Inferior parietal cortex (tissue), 1 donor: ENCODE results near the gene CARM1.
"Not testable (repeated sequence)": the region's sequence is repeated elsewhere in the genome, so short reads cannot be mapped to it uniquely, and the experiment has no call there.

ENCODE experiments used
- DNase-seq: peaks from one replicate; pipeline ENCODE4 v3.0.0-alpha.2; 2016; ENCODE audit errors: extremely low spot score

Gene CARM1

DNA sequence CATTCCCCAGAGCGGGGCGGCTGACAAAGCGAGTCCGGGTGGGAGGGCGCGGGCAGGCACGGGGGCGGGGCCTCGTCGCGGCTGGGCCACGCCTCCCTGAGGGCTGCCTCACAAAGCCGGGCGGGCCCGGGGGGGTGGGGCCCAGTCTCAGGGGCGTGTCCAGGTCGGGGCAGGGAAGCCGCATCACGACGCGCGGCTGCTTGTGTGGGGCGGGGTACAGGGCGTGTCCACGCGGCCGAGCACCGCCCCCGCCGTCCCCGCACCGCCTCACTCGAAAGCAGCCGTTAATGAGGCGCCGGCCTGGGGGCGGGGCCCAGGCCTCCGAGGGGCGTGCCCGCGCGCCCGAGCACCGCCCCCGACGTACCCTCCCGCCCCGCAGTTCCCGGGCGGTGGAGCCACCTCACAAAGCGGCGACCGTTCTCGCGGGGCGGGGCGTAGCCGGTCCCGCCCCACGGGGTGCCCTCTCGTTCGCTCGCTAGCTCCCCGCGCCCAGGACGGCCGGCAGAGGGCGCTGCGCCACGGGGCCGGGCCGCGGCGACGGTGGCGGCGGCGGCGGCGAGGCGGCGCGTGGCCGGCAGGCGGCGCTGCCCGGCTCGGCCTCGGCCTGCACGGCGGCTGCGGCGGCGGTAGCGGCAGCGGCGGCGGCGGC is at the start of gene CARM1:
CARM1 (plus strand) TSS at position 599 of the 649 bp plus-strand sequence. CDS start 150 bp downstream, outside the sequence.
- DNase-seq, result peak; percentile 93

DNA sequence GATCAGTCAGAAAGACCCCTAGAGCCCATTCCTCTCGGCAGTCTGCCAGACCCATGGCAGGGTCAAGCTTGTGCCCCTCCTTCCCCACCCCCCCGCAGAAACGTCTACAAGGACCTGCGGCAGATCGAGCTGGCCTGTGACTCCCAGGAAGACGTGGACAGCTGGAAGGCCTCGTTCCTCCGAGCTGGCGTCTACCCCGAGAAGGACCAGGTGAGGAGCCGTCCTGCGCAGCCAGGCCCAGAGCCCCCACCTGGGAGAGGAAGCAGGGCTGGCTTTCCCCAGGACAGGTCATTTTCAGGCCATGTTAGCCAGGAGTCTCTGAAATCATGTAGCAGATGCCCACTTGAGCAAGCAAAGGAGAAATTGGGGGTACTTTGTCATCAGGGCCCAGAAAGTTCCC is 47.7 kb upstream of the CARM1 start:
- no peak for DNase-seq

DNA sequence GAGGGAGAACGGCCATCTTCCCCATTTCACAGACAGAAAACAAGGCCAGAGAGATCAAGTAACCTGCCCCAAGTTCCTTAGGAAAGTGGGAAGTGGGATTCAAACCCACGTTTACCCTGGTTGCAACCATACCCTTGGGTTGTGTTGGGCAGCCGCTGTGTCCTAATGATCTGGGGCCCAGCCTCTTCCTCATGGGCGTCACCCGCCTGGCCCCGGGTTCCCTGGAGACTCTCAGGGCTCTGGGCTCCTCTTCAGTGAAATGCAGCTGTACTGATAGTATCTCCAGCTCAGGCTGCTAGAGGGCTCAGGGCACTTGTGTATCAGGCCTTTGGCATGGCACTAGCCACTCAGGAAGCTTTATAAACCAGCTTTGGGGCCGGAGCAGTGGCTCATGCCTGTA is 45.1 kb upstream of the CARM1 start:
- DNase-seq, result no peak

DNA sequence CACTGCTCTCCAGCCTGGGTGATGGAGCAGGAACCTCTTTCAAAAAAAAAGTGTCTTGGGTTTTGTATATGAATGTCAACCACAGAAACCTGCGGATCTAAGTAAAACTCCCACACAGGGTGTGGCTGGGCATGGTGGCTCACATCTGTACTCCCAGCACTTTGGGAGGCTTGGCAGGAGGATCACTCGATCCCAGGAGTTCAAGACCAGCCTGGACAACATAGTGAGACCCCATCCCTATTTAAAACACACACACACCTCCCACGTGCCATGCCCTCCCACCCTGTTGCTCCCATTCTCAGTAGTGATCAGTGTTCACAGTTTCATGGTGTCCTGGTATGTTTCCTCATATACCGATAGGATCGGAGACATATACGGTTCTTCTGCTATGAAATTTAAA is 44.5 kb upstream of the CARM1 start:
- no peak for DNase-seq

DNA sequence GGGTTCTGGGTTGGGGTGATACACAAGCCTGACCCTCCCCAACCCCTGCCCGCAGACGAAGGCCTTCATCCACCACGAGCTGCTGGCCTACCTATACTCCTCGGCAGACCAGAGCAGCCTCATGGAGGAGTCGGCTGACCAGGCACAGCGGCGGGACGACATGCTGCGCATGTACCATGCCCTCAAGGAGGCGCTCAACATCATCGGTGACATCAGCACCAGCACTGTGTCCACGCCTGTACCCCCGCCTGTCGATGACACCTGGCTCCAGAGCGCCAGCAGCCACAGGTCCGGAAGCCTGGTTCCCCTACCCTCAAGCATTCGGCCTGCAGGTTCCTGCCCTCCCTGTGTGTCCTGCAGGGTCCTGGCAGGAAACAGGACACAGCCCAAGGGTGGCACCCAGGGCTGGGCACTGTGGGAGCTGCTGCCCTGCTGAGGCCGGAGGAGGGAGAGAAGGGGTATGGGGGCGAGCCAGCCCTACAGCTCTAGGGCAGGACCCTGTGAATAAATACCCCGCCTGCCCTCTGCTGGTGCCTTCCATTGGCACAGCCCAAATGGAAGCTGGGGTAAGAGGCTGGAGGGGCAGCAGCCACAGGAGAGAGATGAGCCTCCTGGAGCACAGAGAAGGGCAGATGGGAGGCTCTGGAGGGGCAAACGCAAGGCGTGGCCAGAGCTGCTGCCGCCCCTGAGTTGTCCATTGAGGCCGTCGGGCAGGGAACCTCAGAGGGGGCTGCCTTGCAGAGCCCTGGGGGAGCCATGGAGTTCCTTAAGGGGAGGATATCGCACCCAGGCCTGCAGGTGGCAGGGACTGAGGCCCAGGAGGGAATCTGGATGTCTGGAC is 42.2 kb upstream of the CARM1 start:
- DNase-seq, result no peak

DNA sequence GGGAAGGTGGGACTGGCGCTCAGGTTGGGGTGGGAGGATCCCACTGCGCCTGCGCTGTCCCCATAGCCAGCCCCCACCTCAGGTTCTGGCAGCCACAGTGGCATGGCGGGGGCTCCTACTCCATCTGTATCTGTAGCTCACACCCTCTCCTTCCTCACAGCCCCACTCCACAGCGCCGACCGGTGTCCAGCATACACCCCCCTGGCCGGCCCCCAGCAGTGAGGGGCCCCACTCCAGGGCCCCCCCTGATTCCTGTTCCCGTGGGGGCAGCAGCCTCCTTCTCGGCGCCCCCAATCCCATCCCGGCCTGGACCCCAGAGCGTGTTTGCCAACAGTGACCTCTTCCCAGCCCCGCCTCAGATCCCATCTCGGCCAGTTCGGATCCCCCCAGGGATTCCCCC is 41.4 kb upstream of the CARM1 start:
- no peak for DNase-seq

DNA sequence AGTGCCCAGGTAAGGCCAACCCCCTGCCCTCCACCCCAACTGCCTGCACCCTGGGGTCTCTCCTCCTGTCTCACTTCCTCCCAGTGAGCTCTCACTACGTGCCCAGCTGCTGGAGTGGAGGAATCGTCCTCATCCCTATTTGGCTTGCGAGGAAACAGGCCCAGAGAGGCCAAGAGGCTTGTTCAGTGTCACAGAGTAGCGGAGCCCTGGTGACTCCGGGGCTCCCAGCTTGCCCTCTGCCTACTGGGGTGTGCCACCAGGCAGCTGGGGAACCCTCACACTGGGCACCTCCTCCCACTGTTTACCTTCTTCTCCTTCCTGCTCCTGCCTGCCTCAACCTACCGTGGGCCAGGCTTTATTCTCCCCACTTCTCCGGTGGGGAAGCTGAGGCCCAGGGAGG is 41.0 kb upstream of the CARM1 start:
- no peak for DNase-seq

DNA sequence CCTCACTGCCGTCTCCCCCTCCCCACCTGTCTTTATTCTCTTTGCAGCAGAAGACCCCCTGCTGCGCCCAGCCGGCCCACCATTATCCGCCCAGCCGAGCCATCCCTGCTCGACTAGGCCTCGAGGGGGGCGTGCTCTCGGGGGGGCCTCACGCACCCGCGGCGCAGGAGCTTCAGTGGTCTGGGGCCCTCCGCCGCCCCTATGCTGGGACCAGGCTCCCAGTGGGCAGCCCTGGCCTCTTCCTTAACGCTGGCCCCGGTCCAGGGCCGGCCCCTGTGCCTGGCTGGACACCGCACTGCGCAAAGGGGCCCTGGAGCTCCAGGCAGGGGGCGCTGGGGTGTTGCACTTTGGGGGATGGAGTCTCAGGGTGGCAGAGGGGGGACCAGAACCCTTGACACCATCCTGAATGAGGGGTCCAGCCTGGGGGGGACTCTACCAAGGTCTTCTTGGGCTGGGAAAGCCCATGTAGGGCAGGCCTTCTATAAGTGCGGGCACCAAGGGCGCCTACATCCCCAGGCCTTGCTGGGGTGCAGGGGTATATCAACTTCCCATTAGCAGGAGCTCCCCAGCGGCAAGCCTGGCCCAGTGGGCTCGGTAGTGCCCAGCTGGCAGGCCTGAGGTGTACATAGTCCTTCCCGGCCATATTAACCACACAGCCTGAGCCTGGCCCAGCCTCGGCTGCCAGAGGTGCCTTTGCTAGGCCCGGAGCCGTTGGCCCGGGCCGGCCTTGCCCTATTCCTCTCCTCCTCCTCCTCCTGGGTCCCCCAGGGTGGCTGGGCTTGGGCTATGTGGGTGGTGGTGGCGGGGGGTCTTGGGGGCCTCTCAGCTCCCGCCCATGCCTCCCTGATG is 40.2 kb upstream of the CARM1 start:
- no peak for DNase-seq

DNA sequence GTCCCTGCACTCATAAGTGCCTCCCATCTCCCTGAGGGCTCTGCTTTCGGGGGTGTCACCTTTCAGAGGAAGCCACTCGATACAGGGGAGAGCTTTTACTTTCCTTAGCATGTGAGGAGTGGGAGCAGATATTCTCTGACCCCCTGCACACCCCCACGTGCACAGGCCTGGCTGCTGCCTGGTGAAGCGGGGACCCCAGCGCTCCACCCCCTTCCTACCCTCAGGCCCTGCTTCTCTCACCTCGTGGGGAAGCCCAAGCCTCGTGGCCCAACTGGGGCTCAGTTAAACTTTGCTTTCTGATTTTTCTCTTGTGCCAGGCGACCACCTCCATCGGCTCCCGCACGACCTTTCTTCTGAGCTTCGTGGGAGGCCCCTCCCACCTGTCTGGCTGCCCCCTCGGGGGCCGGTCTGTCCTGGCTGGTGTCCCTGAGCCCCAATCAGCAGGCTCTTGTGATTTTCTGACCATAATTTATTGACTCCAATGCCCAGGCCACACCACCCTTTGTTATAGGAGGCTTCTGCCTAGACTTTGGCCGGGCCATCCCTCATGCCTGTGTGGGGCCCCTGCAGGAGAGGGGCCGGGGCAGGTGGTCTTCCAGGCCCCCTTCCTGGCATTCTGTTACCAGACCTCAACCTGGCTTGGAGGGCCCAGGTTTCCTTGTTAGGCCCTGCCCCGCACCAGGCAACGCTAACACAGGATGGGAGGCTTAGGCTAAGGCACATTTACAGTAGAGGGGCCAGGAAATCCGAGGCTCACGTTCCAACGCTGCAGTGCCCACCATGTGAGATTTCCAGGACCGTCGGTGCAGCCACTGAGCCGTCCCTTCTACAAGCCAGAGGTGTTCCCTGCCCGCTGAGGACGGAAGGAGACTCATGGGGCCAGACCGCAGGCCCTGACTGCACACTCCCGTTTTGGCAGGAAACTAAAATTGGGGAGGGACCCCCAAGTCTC is 39.1 kb upstream of the CARM1 start:
- DNase-seq, result no peak

DNA sequence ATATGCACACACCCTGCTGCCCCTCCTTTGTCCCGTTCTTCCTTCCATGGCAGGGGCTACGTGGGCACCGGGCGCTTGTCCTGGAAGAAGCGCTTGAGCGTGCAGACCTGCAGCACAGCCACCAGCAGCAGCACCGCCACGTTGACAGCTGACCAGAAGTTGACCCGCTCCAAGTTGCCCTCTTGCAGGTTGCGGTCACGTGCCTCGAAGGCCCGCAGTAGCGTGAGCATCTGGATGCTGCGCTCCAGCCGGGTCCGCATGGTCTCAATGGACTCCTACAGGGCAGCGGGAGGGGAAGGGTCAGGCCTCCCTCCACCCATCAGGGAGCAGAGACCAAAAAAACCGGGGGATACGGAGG is 38.4 kb upstream of the CARM1 start:
- no peak for DNase-seq

DNA sequence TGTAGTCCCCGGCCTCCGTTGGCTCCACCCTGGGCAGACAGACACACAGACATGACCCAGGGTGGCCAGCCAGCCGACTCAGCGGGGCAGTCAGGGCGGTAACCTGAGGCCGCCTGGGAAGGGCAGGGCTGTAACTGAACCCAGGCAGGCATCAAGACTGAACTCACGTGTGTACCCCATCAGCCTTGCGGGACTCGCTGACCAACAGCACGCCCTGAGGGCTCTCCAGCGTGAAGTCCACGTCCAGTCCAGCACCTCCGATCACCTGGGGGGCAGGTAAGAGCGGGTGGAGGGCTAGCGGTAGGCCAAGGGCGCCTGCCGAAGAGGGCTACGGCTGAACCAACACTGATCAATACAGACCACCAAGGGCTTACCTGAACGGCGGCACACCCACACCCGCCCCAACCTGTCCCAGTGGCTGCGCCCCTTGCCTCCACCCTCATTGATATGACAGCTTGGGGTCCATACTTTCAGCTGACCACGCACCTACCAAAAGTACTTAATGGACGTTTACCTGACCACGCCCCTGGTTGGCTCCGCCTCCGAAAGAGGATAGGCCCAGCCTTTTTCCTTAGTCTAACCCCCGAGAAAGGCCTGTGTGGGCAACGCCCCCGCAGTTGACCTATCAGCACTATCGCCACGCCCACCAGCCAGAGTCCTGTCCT is 36.1 kb upstream of the CARM1 start:
- no peak for DNase-seq

DNA sequence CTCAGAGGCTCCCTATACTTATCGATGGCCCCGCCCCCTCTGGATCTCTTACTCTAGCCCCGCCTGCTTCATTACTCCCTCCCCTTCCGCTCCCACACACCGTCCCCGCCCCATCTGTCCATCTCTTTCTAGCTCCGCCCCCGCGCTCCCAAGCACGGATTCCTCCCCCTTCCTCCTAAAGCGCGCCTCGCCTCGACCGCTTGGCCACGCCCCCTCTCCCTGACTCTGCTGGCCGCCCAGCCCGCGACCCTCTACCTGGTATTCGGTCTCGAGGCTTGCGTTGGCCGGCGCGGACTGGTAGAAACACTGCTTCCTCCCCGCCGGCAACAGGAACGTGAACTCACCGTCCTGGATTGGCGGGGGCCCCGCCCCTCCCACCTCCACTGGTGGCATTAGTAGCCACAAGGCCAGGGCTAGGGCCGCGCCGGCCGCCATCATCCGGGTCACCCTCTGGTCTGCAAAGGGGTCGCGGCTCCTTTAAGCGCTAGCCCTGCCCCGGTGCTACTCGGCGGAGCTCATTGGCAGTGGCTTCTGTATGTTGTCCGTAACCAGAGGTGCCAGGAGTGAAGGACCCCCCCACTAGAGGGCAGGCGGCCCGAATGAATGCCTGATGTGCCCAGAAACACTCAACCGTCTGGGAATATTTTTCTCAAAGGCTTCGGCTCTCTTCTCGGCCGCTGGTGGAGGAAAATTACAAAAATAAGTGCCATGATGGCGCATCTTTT is 35.4 kb upstream of the CARM1 start, which contains the start of gene TMED1:
TMED1 (minus strand) TSS at position 459 of the 725 bp plus-strand sequence; CDS start at position 438, 21 bp downstream.
- peak; percentile 92 for DNase-seq

DNA sequence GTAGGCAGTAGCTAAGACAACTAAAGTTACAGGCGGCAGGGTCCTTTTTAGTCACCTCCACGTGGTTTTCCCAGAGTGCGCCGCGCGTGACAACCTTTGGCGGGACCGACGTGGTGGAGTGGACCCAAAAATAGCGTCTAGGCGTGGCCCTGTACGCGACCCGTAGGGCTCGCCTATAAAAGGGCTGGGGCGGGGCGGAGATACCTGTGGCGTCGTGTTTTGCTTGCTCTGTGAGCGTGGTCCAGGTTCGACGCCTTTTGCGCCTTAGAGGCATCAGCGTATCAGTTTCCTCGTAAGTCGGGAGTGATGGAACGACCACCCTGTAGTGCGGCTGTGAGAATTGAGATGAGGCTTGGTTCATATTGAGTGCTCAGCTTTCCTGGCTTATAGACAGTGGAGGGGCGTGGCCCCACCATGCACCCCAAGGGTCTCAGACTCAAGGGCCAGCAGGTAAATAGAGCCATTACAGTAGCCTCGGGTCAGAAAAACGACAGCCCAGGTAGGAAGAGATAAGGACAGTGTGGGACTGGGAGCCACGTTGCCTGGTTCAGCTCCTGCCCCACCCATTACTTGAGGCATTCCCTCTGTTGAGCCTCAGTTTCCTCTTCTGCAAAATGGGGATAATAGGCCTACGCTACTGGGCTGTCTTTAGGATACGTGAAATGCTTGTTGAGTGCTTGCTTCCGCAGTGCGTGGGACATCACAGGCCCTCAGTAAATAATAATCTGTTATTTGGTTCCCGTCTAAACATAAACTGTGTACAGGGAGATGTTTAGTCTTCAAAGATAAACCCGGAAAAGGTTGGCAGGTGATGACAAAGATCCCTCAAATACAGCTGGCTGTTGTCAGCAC is 34.6 kb upstream of the CARM1 start:
- DNase-seq, result no peak

DNA sequence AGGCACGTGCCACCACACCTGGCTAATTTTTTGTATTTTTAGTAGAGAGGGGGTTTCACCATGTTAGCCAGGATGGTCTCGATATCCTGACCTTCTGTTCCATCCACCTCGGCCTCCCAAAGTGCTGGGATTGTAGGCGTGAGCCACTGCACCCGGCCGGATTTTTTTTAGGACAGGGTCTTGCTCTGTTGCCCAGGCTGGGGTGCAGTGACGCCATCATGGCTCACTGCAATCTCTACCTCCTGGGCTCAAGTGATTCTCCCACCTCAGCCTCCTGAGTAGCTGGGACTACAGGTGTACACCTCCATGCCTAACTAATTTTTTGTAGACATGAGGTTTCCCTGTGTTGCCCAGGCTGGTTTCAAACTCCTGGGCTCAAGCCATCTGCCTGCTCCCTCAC is 33.7 kb upstream of the CARM1 start:
- not testable (repeated sequence) for DNase-seq

DNA sequence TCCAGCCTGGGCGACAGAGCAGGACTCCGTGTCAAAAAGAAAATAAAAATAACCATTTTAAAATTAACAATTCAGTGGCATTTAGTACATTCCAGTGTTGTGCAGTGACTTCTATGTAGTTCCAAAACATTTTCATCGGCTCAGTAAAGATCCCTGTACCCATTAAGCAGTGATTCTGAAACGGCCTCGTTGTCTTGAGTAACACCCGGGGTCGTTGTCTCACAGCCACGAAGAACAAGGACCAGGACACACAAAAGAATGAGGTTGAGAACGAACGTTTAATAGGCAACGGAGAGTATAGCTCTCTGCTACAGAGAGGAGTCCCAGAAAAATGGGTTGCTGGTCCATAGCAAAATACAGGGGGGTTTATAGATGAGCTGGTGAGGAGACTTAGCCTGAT is 33.0 kb upstream of the CARM1 start:
- no peak for DNase-seq

DNA sequence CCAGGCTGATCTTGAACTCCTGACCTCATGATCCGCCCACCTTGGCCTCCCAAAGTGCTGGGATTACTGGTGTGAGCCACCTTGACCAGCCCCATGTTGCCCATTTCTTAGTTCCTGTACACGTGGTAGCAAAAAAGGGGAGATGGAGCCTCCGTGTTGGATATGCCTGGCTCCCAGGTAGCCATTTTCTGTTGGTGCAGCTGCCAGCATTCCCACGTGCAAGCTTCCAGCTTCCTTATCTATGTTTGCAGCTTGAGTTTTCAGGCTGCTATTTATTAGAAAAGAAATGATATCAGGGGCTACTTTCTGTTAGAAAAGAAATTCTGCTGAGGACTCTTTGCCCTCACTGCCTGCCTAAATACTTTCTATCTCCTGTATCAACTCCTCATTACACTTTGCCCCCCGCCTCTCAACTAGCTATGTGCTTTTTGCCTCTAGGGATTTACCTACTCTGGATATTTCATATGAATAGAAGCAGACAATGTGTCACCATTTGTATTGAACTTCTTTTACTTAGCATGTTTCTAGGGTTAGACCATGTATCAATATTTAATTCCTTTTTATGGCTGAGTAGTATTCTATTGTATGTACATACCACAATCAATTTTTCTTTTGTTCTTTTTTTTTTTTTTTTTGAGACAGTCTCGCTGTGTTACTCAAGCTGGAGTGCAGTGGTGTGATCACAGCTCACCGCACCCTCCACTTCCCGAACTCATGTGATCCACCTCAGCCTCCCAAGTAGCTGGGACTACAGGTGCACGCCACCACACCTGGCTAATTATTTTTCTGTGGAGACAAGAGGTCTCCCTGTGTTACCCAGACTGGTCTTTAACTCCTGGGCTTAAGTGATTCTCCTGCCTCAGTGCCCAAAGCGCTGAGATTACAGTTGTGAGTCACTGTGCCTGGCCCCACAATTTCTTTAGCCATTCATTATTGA is 32.0 kb upstream of the CARM1 start:
- no peak for DNase-seq

DNA sequence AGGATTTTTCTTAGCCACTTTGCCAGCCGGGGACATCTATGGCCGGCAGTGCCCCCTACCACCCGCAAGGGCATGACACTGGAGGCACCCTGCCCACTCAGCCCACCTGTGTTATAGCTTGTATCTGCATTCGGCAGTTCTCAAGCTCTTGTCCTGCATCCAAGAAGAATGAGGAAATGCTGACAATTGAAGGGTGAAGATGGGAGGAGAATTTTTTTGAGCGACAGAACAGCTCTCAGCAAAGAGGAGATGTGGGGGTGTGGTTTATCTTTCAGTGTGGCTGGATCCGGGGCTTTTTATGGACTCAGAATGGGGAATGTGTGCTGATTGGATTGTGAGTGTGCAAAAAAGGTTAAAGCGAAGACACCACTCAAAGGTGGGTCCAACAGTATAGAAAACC is 28.6 kb upstream of the CARM1 start:
- no peak for DNase-seq
